Transverse colon (tissue), 4 donors: Measurements from ENCODE around the gene ZNF621. TPM values are rescaled to one million over a fixed set of nuclear protein-coding genes. Genes with fewer than 3 reads are reported as not detected.
A peak's percentile ranks its signal among the peaks of the same experiment; 100 is the strongest.

Experiments used
- DNase-seq: peaks from one replicate; pipeline ENCODE4 v3.0.0-alpha.2; 2019
- H3K27ac ChIP-seq, 4 donors: fragments of 200-600 bp; sonication (generic); 2 replicates each; pipeline ENCODE4 v1.5.1; 2016 to 2018; ENCODE audit warnings: inconsistent platforms in 4 of 4
- H3K27me3 ChIP-seq: fragments of 200-600 bp; sonication (generic); 2 replicates; pipeline ENCODE4 v1.5.1; 2017; ENCODE audit warnings: inconsistent platforms
- H3K36me3 ChIP-seq, 4 donors: fragments of 200-600 bp; sonication (generic); 2 replicates each; pipeline ENCODE4 v1.5.1; 2017 to 2019; ENCODE audit warnings: inconsistent platforms in 4 of 4
- H3K4me1 ChIP-seq, 4 donors: fragments of 200-600 bp; sonication (generic); 2 replicates each; pipeline ENCODE4 v1.5.1; 2017 to 2020; ENCODE audit warnings: inconsistent platforms in 4 of 4
- H3K4me3 ChIP-seq, 4 donors: fragments of 200-600 bp; sonication (generic); 1 replicate in 1 of 4; 2 replicates in 3 of 4; pipeline versions ENCODE4 v1.5.1 to v1.6.1; 2017 to 2019; ENCODE audit warnings: inconsistent platforms in 4 of 4
- H3K9me3 ChIP-seq, 2 donors: fragments of 200-600 bp; sonication (generic); 2 replicates each; pipeline ENCODE4 v1.5.1; 2017 to 2019; ENCODE audit warnings: inconsistent platforms in 2 of 2
- EP300 ChIP-seq: sonication (generic); formaldehyde crosslinking; IDR thresholded peaks from one replicate; pipeline ENCODE4 v1.6.1; 2017; ENCODE audit warnings: antibody characterized with exemption, low read depth
- POLR2A ChIP-seq: fragments of 450-650 bp; IDR thresholded peaks from one replicate; pipeline ENCODE4 v1.6.1; 2016; ENCODE audit warnings: antibody characterized with exemption, mild to moderate bottlenecking, moderate library complexity
- POLR2AphosphoS5 ChIP-seq, 3 donors: sonication (generic); formaldehyde crosslinking; IDR thresholded peaks; one replicate each; pipeline ENCODE4 v1.6.1; 2016; ENCODE audit warnings: antibody characterized with exemption in 3 of 3
- WGBS, 2 donors: methylation state at CpG; one replicate each; pipeline ENCODE4 v1.1.5; 2018; ENCODE audit warnings: low coverage in 1 of 2; 5-methylcytosine and 5-hydroxymethylcytosine counted together
- in situ Hi-C, 4 donors: fragments of 200-750 bp; cut with MboI; loops; one replicate each; pipeline versions ENCODE4 v1.15.0 to v1.15.1; 2017; ENCODE audit warnings: low sequenced_read_pairs in 3 of 4, low pct_ligation_motif_present in 1 of 4, low pct_unique_long_range_greater_than_20kb in 1 of 4
- intact Hi-C: fragments of 100-400 bp; cut with DNase I; formaldehyde crosslinking; loops from one replicate; pipeline ENCODE4 v1.15.1; 2023; ENCODE audit warnings: low total_unique reads
- small RNA-seq, 4 donors: library from RNA; depleted of rRNA; stranded (forward); fragments of <200 nt; gene quantifications; one replicate each; pipeline ENCODE3, GENCODE V24; 2016
- total RNA-seq, 4 donors: library from RNA; depleted of rRNA; stranded (reverse); fragments of >200 nt; gene quantifications; one replicate each; pipeline ENCODE4 v1.1.0, GENCODE V29; 2016
- TF ChIP-seq, protein P1 (sequence below), 5 experiments: fragments of 200-600 bp in 3 of 5; fragments of 450-650 bp in 2 of 5; sonication (generic) in 3 of 5; IDR thresholded peaks; 1 replicate in 2 of 5; 2 replicates in 3 of 5; pipeline ENCODE4 v1.5.1; 2016 to 2017; ENCODE audit warnings: antibody characterized with exemption in 5 of 5, inconsistent platforms in 3 of 5, mild to moderate bottlenecking in 2 of 5, moderate library complexity in 1 of 5

The ZNF621 gene
- total RNA-seq, 4 donors from 2014 or later, result 11.9 to 21.9 (median 16.2) TPM

DNA sequence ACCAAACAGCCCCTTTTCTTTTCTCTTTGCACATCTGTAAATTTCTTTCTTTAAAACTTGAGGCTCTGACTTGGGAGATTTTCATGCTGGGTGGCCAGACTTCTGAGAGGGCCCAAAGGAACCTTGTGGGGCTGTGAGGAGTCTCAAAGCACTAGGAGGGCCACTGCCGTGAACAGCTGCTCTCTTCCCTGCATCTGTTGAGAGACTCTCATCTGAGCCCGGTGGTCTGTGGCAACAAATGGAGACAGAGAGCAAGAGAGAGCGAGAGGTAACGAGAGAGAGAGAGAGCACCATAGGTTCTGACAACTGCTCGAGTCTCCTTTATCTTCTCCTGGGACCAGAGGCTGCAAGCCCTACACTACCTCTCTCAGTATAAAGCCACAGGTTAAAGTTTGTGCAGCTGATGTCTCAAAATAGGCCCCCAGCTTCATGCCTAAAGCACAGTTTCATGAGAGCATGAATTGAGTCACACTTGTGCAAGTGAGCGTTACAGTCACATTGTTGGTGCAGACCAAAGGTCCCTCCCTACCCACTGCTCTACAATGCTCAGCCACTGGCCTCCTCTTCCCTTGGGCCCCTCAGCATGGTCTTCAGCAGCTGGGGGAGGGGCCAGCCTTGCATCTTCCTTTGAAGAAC, 60.7 kb downstream of the ZNF621 start:
- Histone ChIP-seq H3K27me3 (no peaks in the 10 kb centered on the region), H3K9me3 (no peaks in the 10 kb centered on the region), H3K4me1 (peaks cover 0 to 8% (median 0%) of the 10 kb centered on the region in 4 donors), H3K27ac (no peak overlapping the region), H3K36me3 (no peaks in the 10 kb centered on the region), H3K4me3 (no peak overlapping the region)
- in situ Hi-C loops, result loop anchor here (10.0 to 25.0 kb wide), 8 partner anchors 248 to 1289 kb away; partner anchors contain the start of gene CTNNB1 (in 1 of the 4)
- 87 to 93% methylated on average over 5 to 6 of the region's 6 CpGs for WGBS, 2 donors
- DNase-seq, result no peak
- TF ChIP-seq EP300 (no peak), POLR2A (no peak), POLR2AphosphoS5 (IDR thresholded peaks at IDR 0.05) (no peak)
- TF ChIP-seq, protein P1, sequence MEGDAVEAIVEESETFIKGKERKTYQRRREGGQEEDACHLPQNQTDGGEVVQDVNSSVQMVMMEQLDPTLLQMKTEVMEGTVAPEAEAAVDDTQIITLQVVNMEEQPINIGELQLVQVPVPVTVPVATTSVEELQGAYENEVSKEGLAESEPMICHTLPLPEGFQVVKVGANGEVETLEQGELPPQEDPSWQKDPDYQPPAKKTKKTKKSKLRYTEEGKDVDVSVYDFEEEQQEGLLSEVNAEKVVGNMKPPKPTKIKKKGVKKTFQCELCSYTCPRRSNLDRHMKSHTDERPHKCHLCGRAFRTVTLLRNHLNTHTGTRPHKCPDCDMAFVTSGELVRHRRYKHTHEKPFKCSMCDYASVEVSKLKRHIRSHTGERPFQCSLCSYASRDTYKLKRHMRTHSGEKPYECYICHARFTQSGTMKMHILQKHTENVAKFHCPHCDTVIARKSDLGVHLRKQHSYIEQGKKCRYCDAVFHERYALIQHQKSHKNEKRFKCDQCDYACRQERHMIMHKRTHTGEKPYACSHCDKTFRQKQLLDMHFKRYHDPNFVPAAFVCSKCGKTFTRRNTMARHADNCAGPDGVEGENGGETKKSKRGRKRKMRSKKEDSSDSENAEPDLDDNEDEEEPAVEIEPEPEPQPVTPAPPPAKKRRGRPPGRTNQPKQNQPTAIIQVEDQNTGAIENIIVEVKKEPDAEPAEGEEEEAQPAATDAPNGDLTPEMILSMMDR (IDR thresholded peaks at IDR 0.05), result no peak
- intact Hi-C loops, result no loop called here

DNA sequence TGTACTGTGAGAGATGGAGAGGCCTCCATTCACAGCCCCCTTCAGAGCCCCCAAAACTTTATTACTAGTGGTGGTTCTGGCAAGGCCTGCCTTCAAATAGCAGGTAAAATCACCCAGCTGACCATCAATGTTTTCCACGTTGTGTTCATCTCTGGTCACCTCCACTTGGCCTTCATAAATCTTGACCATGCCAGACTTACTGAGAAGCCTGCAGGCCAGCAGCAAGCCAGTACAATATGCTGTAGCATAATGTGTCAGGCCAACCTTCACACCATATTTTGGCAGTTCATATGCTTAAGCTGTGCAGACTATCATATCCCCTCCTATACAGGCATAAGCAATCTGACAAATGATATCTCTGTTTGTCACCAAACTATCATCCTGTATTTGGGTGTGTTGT, 62.1 kb downstream of the ZNF621 start:
- in situ Hi-C loops, result loop anchor here (10.0 to 25.0 kb wide), 8 partner anchors 250 to 1288 kb away; partner anchors contain the start of gene CTNNB1 (in 1 of the 4)
- Histone ChIP-seq H3K4me1 (peaks cover 0 to 8% (median 0%) of the 10 kb centered on the region in 4 donors), H3K4me3 (no peak overlapping the region), H3K9me3 (no peaks in the 10 kb centered on the region), H3K27me3 (no peaks in the 10 kb centered on the region), H3K36me3 (no peaks in the 10 kb centered on the region), H3K27ac (no peak overlapping the region)
- 80% methylated on average over 1 of the region's 1 CpG for WGBS, 2 donors
- DNase-seq, result no peak
- no peak for TF ChIP-seq POLR2AphosphoS5 (IDR thresholded peaks at IDR 0.05)
- intact Hi-C loops, result no loop called here

DNA sequence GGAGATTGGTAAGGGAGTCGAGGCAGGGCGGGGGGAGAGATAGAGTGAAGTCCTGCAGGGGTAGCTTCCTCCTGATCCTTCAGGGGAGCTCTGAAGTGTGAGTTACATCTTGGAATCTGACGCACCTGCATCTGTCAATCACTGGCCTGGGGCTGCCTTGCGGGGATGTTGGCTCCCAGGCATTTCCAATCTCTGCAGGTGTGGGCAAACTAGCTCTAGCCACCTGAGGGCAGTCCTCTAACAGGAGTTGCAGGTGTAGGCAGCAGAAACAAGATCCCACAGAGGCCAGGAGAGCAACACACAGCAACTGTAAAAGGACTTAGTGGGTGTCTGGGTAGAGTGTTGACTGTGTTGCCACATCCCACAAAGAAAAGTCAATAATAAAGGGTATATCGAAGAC, 63.6 kb downstream of the ZNF621 start:
- in situ Hi-C loops, result loop anchor here (10.0 to 25.0 kb wide), 8 partner anchors 251 to 1286 kb away; partner anchors contain the start of gene CTNNB1 (in 1 of the 4)
- TF ChIP-seq, protein P1 (IDR thresholded peaks at IDR 0.05), result peak in 4 of 5 experiments; percentile 18 to 31 (median 20)
- TF ChIP-seq POLR2A (no peak), POLR2AphosphoS5 (IDR thresholded peaks at IDR 0.05) (no peak), EP300 (no peak)
- Histone ChIP-seq H3K9me3 (no peaks in the 10 kb centered on the region), H3K27ac (no peak overlapping the region), H3K4me1 (peaks cover 0 to 8% (median 0%) of the 10 kb centered on the region in 4 donors), H3K4me3 (no peak overlapping the region), H3K36me3 (no peaks in the 10 kb centered on the region), H3K27me3 (no peaks in the 10 kb centered on the region)
- 79 to 92% methylated on average over 2 to 5 of the region's 5 CpGs for WGBS, 2 donors
- peak; percentile 31 for DNase-seq
- intact Hi-C loops, result no loop called here

Small RNAs within 50 kb of the gene (small RNA-seq; reads per million reads assigned to genes)
- 0 to 0.12 (median 0) reads per million in 4 donors for gene RNU5B-2P

Other genes with a start within 250 kb of the ZNF621 start
- 10 to 100 TPM in 3 of 4 donors, 1 to 10 TPM in 1; 5.2 to 90.2 (median 25.2) TPM for gene EIF1B, start 215.3 kb upstream of the ZNF621 start, total RNA-seq
- gene ENTPD3, start 137.8 kb upstream of the ZNF621 start, total RNA-seq, result 1 to 10 TPM in 3 of 4 donors, under 1 TPM in 1; 0.37 to 7.2 (median 2.0) TPM
- 100 to 1,000 TPM in 3 of 4 donors, 10 to 100 TPM in 1; 90.1 to 299 (median 194) TPM for gene RPL14, start 67.6 kb upstream of the ZNF621 start, total RNA-seq
- gene ZNF619, start 47.8 kb upstream of the ZNF621 start, total RNA-seq, result 1 to 10 TPM; 2.0 to 7.9 (median 4.8) TPM
- 1 to 10 TPM in 3 of 4 donors, not detected in 1; 2.6 to 8.0 (median 4.3) TPM for gene ZNF620, start 18.9 kb upstream of the ZNF621 start, total RNA-seq